ENCODE data around the gene JMJD7.

JMJD7 gene

DNA sequence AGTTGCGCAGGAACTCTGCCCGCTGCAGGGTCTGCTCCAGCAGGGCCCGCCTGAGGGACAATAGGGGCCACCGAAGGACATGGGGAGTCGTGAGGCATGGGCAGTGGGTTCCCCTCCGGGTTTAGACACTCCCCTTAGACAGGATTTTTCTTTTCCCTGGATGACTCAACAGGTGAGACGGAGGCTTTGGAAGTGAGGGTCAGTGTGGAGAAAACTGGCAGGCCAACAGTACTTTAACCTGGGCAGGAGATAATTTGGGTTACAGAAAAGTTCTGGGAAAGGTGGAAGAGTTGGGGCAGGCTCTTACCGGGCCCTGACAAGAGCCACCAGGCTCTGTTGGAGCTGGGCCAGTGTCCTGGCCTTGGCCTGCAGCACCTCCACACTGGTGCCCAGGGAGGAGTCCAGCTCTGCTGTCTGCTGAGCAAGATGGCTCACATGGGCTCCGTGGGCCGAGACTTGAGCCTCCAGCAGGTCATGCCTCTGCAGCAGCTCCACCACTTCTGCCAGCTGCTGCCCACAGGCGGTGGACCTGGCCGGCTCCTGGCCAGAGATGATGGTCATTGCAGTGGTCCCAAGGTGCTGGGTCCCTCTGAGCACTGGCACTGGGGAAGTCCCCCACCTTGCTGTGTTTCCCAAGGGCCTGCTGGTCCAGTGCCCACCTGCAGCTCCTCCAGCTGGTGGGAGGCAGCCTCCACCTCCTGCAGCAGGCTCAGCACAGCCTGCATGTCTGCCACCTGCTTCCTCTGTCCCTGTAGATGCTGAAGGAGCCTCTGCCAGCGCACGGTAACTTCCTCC is 55.0 kb downstream of the JMJD7 start:
- DNase-seq (ENCODE audit: low spot score): no peak

- DNase-seq (ENCODE audit: low spot score): no peak
Measured at GRCh38 chr15:41883484-41883825, 55.6 kb downstream of the JMJD7 start.

DNA sequence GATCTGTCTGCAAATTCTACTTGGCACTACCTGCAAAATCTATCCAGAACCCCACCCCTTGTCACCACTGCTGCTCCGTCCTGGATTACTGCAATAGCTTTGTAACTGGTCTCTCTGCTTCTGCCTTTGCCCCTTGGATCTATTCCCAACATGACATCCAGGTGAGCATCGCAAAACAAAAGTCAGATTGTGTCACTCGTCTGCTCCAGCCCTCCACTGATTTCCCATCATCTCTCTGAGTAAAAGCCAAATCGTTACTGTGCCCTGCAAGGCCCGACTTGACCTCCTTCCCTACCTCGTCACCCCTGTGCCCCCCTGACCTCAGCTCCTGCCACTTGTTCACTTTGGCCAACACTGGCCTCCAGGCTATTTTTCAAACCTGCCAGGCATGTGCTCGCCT is 56.6 kb downstream of the JMJD7 start:
- no peak for DNase-seq (ENCODE audit: low spot score)

GRCh38 chr15:41885321-41885720 is 57.4 kb downstream of the JMJD7 start:
- DNase-seq (ENCODE audit: low spot score): no peak

DNA sequence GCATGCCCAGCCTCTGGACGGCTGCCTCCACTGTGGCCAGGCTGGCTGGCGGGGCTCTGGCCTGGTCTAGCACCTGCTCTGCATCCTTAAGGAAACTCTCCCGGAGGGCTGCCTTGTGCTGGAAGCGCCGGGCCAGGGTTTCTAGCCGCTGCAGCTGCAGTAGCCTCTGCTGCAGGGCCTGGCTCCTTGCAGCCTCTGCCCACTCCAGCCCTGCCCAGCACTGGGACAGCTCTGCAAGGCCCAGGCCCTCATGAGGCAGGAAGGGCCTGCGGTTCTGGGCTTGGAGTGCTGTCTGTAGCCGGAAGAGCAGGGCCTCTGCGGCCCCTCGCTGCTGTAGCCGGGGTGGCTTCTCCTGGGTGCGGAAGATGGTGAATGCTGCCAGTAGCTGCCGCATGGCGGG is 57.9 kb downstream of the JMJD7 start:
- no peak for DNase-seq (ENCODE audit: low spot score)

- no peak for DNase-seq (ENCODE audit: low spot score)
Measured at GRCh38 chr15:41886741-41887140, 58.8 kb downstream of the JMJD7 start.

GRCh38 chr15:41887161-41887560 is 59.3 kb downstream of the JMJD7 start:
- DNase-seq (ENCODE audit: low spot score): no peak

Data from ecto neural progenitor cell (in vitro differentiated cells).